Lower leg skin (tissue), 3 donors: ENCODE results near the gene TBC1D13.

Experiments
- CTCF ChIP-seq, 3 donors: fragments of 450-650 bp; IDR thresholded peaks; one replicate each; pipeline ENCODE4 v1.5.1; 2016; ENCODE audit warnings: antibody characterized with exemption in 3 of 3, mild to moderate bottlenecking in 3 of 3, moderate library complexity in 2 of 3
- POLR2A ChIP-seq, 2 donors: fragments of 450-650 bp; IDR thresholded peaks; one replicate each; pipeline ENCODE4 v1.6.1; 2016 to 2017; ENCODE audit warnings: antibody characterized with exemption in 2 of 2, mild to moderate bottlenecking in 1 of 2, moderate library complexity in 1 of 2

- TF ChIP-seq POLR2A (IDR thresholded peaks at IDR 0.05) (no peak), CTCF (IDR thresholded peaks at IDR 0.05) (no peak)
Observed at GRCh38 chr9:128771094-128771721, 15.8 kb upstream of the TBC1D13 start.
